Caco-2 (cell line): ENCODE data around the gene BFSP1. TPM values are rescaled to one million over a fixed set of nuclear protein-coding genes. Genes with fewer than 3 reads are reported as not detected.

Experiments
- BruUV-seq: library from RNA; stranded (reverse); fragments of 400-500 nt; replicated peaks from 2 replicates; lab custom pipeline; 2021; lab: Mats Ljungman, UMichigan
- CTCF ChIA-PET: fragments of 300-600 bp; sonication (Branson Sonifier 250); formaldehyde crosslinking; loops from one replicate; lab custom pipeline; 2022; ENCODE audit warnings: antibody characterized with exemption; lab: Charles Lee
- POLR2A ChIA-PET: fragments of 300-600 bp; sonication (Branson Sonifier 250); formaldehyde crosslinking; loops from one replicate; lab custom pipeline; 2022; ENCODE audit warnings: antibody characterized with exemption; lab: Charles Lee
- DNase-seq, 2 experiments: peaks; one replicate each; pipeline versions ENCODE4 v3.0.0 to v3.0.0-alpha.2; 2020 to 2022
- H3K27me3 ChIP-seq: replicated peaks from 2 replicates; pipeline ENCODE4 v1.6.0; 2011; ENCODE audit warnings: low read length; ENCODE audit not compliant: control insufficient read depth, insufficient read depth
- H3K36me3 ChIP-seq: 2 replicates; pipeline ENCODE4 v1.5.1; 2011; ENCODE audit warnings: low read length; ENCODE audit not compliant: control insufficient read depth, insufficient read depth
- H3K4me1 ChIP-seq: fragments of 250-450 bp; sonication (Bioruptor Pico); 2 replicates; pipeline ENCODE4 v1.5.1; 2020; ENCODE audit warnings: mild to moderate bottlenecking
- H3K4me3 ChIP-seq: 2 replicates; pipeline ENCODE4 v1.5.1; 2011; ENCODE audit warnings: low read depth, mild to moderate bottlenecking, control low read depth, low read length
- H3K9me3 ChIP-seq: fragments of 250-450 bp; sonication (Bioruptor Pico); 2 replicates; pipeline ENCODE4 v1.5.1; 2020; ENCODE audit warnings: mild to moderate bottlenecking, moderate library complexity
- H3K27ac Mint-ChIP-seq: one replicate; pipeline ENCODE4 v1.8.0; 2022; ENCODE audit warnings: mixed read lengths; ENCODE audit not compliant: unreplicated experiment
- H3K27me3 Mint-ChIP-seq: one replicate; pipeline ENCODE4 v1.8.0; 2022; ENCODE audit warnings: mixed read lengths; ENCODE audit not compliant: insufficient read depth, unreplicated experiment
- H3K36me3 Mint-ChIP-seq: one replicate; pipeline ENCODE4 v1.8.0; 2022; ENCODE audit warnings: mild to moderate bottlenecking, mixed read lengths; ENCODE audit not compliant: insufficient read depth, unreplicated experiment
- H3K4me1 Mint-ChIP-seq: one replicate; pipeline ENCODE4 v1.8.0; 2022; ENCODE audit warnings: low read depth, mixed read lengths; ENCODE audit not compliant: unreplicated experiment
- H3K4me3 Mint-ChIP-seq: one replicate; pipeline ENCODE4 v1.8.0; 2022; ENCODE audit warnings: mild to moderate bottlenecking, moderate library complexity, mixed read lengths; ENCODE audit not compliant: unreplicated experiment
- H3K9me3 Mint-ChIP-seq: one replicate; pipeline ENCODE4 v1.8.0; 2022; ENCODE audit warnings: mixed read lengths; ENCODE audit not compliant: unreplicated experiment
- CTCF ChIP-seq, 2 experiments: fragments of 200-600 bp in 1 of 2; IDR thresholded peaks; 1 replicate in 1 of 2; 2 replicates in 1 of 2; pipeline versions ENCODE4 v1.5.1 to v1.8.0; 2011 to 2022; ENCODE audit warnings: antibody characterized with exemption in 1 of 2, control low read depth in 1 of 2, inconsistent platforms in 1 of 2, low read depth in 1 of 2, low read length in 1 of 2, mild to moderate bottlenecking in 1 of 2, moderate library complexity in 1 of 2; ENCODE audit not compliant: insufficient read depth in 1 of 2, severe bottlenecking in 1 of 2, unreplicated experiment in 1 of 2
- intact Hi-C: fragments of 100-400 bp; cut with micrococcal nuclease; formaldehyde crosslinking; loops from one replicate; pipeline ENCODE4 v1.10.0; 2022; ENCODE audit not compliant: unreplicated experiment
- total RNA-seq: library from RNA; stranded (reverse); gene quantifications from 2 replicates; pipeline ENCODE4 v1.2.3, GENCODE V29; 2022

Gene BFSP1
- total RNA-seq, 1 experiment from 2014 or later, result 22.7 TPM

GRCh38 chr20:17522528-17522927, 8.7 kb downstream of the BFSP1 start:
- peak overlapping the region; percentile 42 for H3K27ac Mint-ChIP-seq
- H3K9me3 Mint-ChIP-seq, result no peaks in the 10 kb centered on the region
- no peak for DNase-seq
- no peak overlapping the region for H3K4me3 Mint-ChIP-seq
- intact Hi-C loops, result no loop called here
- ChIA-PET CTCF (no interaction called here), POLR2A (no interaction called here)
- Histone ChIP-seq H3K27me3 (no peaks in the 10 kb centered on the region), H3K4me1 (peaks cover 37% of the 10 kb centered on the region), H3K4me3 (no peak overlapping the region), H3K36me3 (no peaks in the 10 kb centered on the region), H3K9me3 (no peaks in the 10 kb centered on the region)
- no TSS peak for BruUV-seq
- peaks cover 24% of the 10 kb centered on the region for H3K4me1 Mint-ChIP-seq
- no peaks in the 10 kb centered on the region for H3K27me3 Mint-ChIP-seq
- H3K36me3 Mint-ChIP-seq, result no peaks in the 10 kb centered on the region
- TF ChIP-seq CTCF (IDR thresholded peaks at IDR 0.05; ENCODE audit: insufficient read depth in 1 of 2, low read depth in 1 of 2, low read length in 1 of 2, severe bottlenecking in 1 of 2, unreplicated experiment in 1 of 2), result no peak

GRCh38 chr20:17520583-17520982, 10.6 kb downstream of the BFSP1 start:
- no peaks in the 10 kb centered on the region for H3K36me3 ChIP-seq
- POLR2A ChIA-PET, result interaction anchor here (0.7 to 1.3 kb wide), 2 partner anchors 49 to 90 kb away, joined by 3 to 4 read pairs; partner anchors contain the start of gene DSTN
- H3K4me1 ChIP-seq, result peaks cover 56% of the 10 kb centered on the region
- no peak for TF ChIP-seq CTCF (IDR thresholded peaks at IDR 0.05; ENCODE audit: insufficient read depth in 1 of 2, low read depth in 1 of 2, low read length in 1 of 2, severe bottlenecking in 1 of 2, unreplicated experiment in 1 of 2)
- intact Hi-C loops, result no loop called here
- H3K27me3 Mint-ChIP-seq, result no peaks in the 10 kb centered on the region
- no peaks in the 10 kb centered on the region for H3K9me3 Mint-ChIP-seq
- no peak for DNase-seq
- CTCF ChIA-PET, result interaction anchor here (1.5 kb wide), 1 partner anchor 15 kb away, joined by 9 read pairs; no protein-coding TSS in a partner anchor
- no peaks in the 10 kb centered on the region for H3K9me3 ChIP-seq
- H3K4me1 Mint-ChIP-seq, result peaks cover 27% of the 10 kb centered on the region
- no peaks in the 10 kb centered on the region for H3K36me3 Mint-ChIP-seq
- H3K27me3 ChIP-seq, result no peaks in the 10 kb centered on the region
- no peak overlapping the region for H3K4me3 ChIP-seq
- peak overlapping the region; percentile 59 for H3K27ac Mint-ChIP-seq
- no peak overlapping the region for H3K4me3 Mint-ChIP-seq
- BruUV-seq, result no TSS peak

- Mint-ChIP-seq H3K27me3 (no peaks in the 10 kb centered on the region), H3K4me3 (peak overlapping the region; percentile 11), H3K36me3 (no peaks in the 10 kb centered on the region), H3K27ac (peak overlapping the region; percentile 13), H3K4me1 (peaks cover 28% of the 10 kb centered on the region), H3K9me3 (no peaks in the 10 kb centered on the region)
- Histone ChIP-seq H3K4me3 (no peak overlapping the region), H3K4me1 (peaks cover 64% of the 10 kb centered on the region), H3K36me3 (no peaks in the 10 kb centered on the region), H3K27me3 (no peaks in the 10 kb centered on the region), H3K9me3 (no peaks in the 10 kb centered on the region)
- ChIA-PET POLR2A (interaction anchor here (0.7 to 1.3 kb wide), 2 partner anchors 50 to 89 kb away, joined by 3 to 4 read pairs; partner anchors contain the start of gene DSTN), CTCF (interaction anchor here (1.5 kb wide), 1 partner anchor 14 kb away, joined by 9 read pairs; no protein-coding TSS in a partner anchor)
- TF ChIP-seq CTCF (IDR thresholded peaks at IDR 0.05; ENCODE audit: insufficient read depth in 1 of 2, low read depth in 1 of 2, low read length in 1 of 2, severe bottlenecking in 1 of 2, unreplicated experiment in 1 of 2), result no peak
- BruUV-seq, result no TSS peak
- DNase-seq, result peak; percentile 76 to 78
- intact Hi-C loops, result loop anchor here (2.0 kb wide), 1 partner anchor 15 kb away; no protein-coding TSS in a partner anchor
Observed at GRCh38 chr20:17519606-17520285, 11.4 kb downstream of the BFSP1 start.
